H1 (cell line): ENCODE data around the gene RUNX1. TPM values are rescaled to one million over a fixed set of nuclear protein-coding genes. Genes with fewer than 3 reads are reported as not detected.

Experiments
- CTCF ChIA-PET: fragments of 300-600 bp; sonication (Branson Sonifier 250); formaldehyde crosslinking; loops from one replicate; lab custom pipeline; 2021; ENCODE audit not compliant: partially characterized antibody; lab: Charles Lee
- POLR2A ChIA-PET: fragments of 300-600 bp; sonication (Branson Sonifier 250); formaldehyde crosslinking; loops from one replicate; lab custom pipeline; 2021; ENCODE audit warnings: inconsistent platforms; ENCODE audit not compliant: partially characterized antibody; lab: Charles Lee
- DNase-seq, 2 experiments: peaks; one replicate each; pipeline versions ENCODE4 v3.0.0 to v3.0.0-alpha.2; 2010 to 2022; ENCODE audit warnings: low spot score in 2 of 2, low read depth in 1 of 2, mixed read lengths in 1 of 2
- FAIRE-seq: peaks from 2 replicates; lab custom pipeline; 2011; peaks lifted over from hg19 to GRCh38; lab: Jason Lieb, UNC
- H2AFZ ChIP-seq: 2 replicates; pipeline ENCODE4 v1.8.1; 2012; ENCODE audit warnings: low read length, inconsistent platforms
- H2AK5ac ChIP-seq: 2 replicates; pipeline ENCODE4 v1.6.1; 2013; ENCODE audit warnings: low read depth, low read length
- H2BK120ac ChIP-seq: replicated peaks from 2 replicates; pipeline ENCODE3; 2013; ENCODE audit warnings: low read depth, low read length, inconsistent platforms
- H2BK12ac ChIP-seq: 2 replicates; pipeline ENCODE4 v1.6.1; 2013; ENCODE audit warnings: low read depth, low read length
- H2BK15ac ChIP-seq: 2 replicates; pipeline ENCODE4 v1.6.1; 2013; ENCODE audit warnings: low read length
- H2BK20ac ChIP-seq: 2 replicates; pipeline ENCODE4 v1.6.1; 2013; ENCODE audit warnings: low read length
- H2BK5ac ChIP-seq: 2 replicates; pipeline ENCODE4 v1.6.1; 2013; ENCODE audit warnings: low read depth, low read length
- H3K14ac ChIP-seq: 2 replicates; pipeline ENCODE4 v1.6.1; 2013; ENCODE audit warnings: inconsistent platforms; ENCODE audit not compliant: insufficient read length
- H3K18ac ChIP-seq: 2 replicates; pipeline ENCODE4 v1.6.1; 2013; ENCODE audit warnings: low read length; ENCODE audit errors: extremely low read depth
- H3K23ac ChIP-seq: 2 replicates; pipeline ENCODE4 v1.6.1; 2013; ENCODE audit warnings: inconsistent platforms; ENCODE audit not compliant: insufficient read length
- H3K23me2 ChIP-seq: 2 replicates; pipeline ENCODE4 v1.6.1; 2013; ENCODE audit warnings: low read depth, low read length
- H3K27ac ChIP-seq: 2 replicates; pipeline ENCODE4 v1.6.1; 2011; ENCODE audit warnings: low read depth, low read length, inconsistent platforms
- H3K27me3 ChIP-seq, 4 experiments: replicated peaks in 1 of 4; 1 replicate in 1 of 4; 2 replicates in 3 of 4; pipeline versions ENCODE4 v1.6.1 to v1.8.1; 2011 to 2013; ENCODE audit warnings: low read length in 3 of 4, mild to moderate bottlenecking in 3 of 4, inconsistent platforms in 2 of 4, mixed read lengths in 2 of 4, moderate library complexity in 1 of 4; ENCODE audit not compliant: control insufficient read depth in 3 of 4, insufficient read depth in 3 of 4; ENCODE audit errors: extremely low read depth in 1 of 4
- H3K36me3 ChIP-seq, 4 experiments: 2 replicates each; pipeline versions ENCODE4 v1.6.1 to v1.8.1; 2011 to 2013; ENCODE audit warnings: mild to moderate bottlenecking in 4 of 4, low read length in 3 of 4, moderate library complexity in 2 of 4, control low read depth in 1 of 4, inconsistent platforms in 1 of 4; ENCODE audit not compliant: insufficient read depth in 4 of 4, control insufficient read depth in 2 of 4
- H3K4ac ChIP-seq: replicated peaks from 2 replicates; pipeline ENCODE3; 2013; ENCODE audit warnings: low read length, low read depth, mixed read lengths, inconsistent platforms; ENCODE audit not compliant: insufficient read length
- H3K4me1 ChIP-seq, 4 experiments: replicated peaks in 1 of 4; 1 replicate in 1 of 4; 2 replicates in 3 of 4; pipeline versions ENCODE4 v1.6.1 to v1.8.1; 2011 to 2013; ENCODE audit warnings: low read length in 3 of 4, inconsistent platforms in 2 of 4, mixed read lengths in 1 of 4; ENCODE audit not compliant: insufficient read depth in 4 of 4, control insufficient read depth in 3 of 4
- H3K4me2 ChIP-seq, 2 experiments: 2 replicates each; pipeline versions ENCODE4 v1.6.1 to v1.8.1; 2011 to 2013; ENCODE audit warnings: low read depth in 2 of 2, low read length in 2 of 2, control low read depth in 1 of 2, inconsistent platforms in 1 of 2, mild to moderate bottlenecking in 1 of 2; ENCODE audit not compliant: insufficient read depth in 1 of 2
- H3K4me3 ChIP-seq, 4 experiments: fragments of 200-600, 300-600 bp in 1 of 4; sonication (generic), shearing (Covaris generic), sonication (Bioruptor Twin) in 1 of 4; 2 replicates each; pipeline versions ENCODE4 v1.5.1 to v1.8.1; 2011 to 2016; ENCODE audit warnings: low read length in 4 of 4, low read depth in 3 of 4, control low read depth in 2 of 4, inconsistent platforms in 2 of 4, mild to moderate bottlenecking in 2 of 4, mixed read lengths in 1 of 4, moderate library complexity in 1 of 4; ENCODE audit not compliant: insufficient read depth in 2 of 4; ENCODE audit errors: extremely low read depth in 1 of 4
- H3K56ac ChIP-seq: replicated peaks from 2 replicates; pipeline ENCODE3; 2013; ENCODE audit warnings: low read depth, mild to moderate bottlenecking, mixed read lengths, low read length, inconsistent platforms; ENCODE audit not compliant: insufficient read length
- H3K79me1 ChIP-seq: 2 replicates; pipeline ENCODE4 v1.6.1; 2013; ENCODE audit warnings: low read depth, low read length, control low read depth
- H3K79me2 ChIP-seq, 2 experiments: 2 replicates each; pipeline versions ENCODE4 v1.6.1 to v1.8.1; 2012 to 2013; ENCODE audit warnings: low read length in 2 of 2, mild to moderate bottlenecking in 2 of 2, inconsistent platforms in 1 of 2; ENCODE audit not compliant: insufficient read depth in 2 of 2, control insufficient read depth in 1 of 2
- H3K9ac ChIP-seq, 4 experiments: replicated peaks in 1 of 4; 1 replicate in 1 of 4; 2 replicates in 3 of 4; pipeline versions ENCODE4 v1.6.1 to v1.8.1; 2011 to 2013; ENCODE audit warnings: low read depth in 3 of 4, low read length in 3 of 4, control low read depth in 2 of 4, mild to moderate bottlenecking in 2 of 4, moderate library complexity in 2 of 4, inconsistent platforms in 1 of 4; ENCODE audit errors: extremely low read depth in 1 of 4
- H3K9me3 ChIP-seq, 2 experiments: 2 replicates each; pipeline versions ENCODE4 v1.6.1 to v1.8.1; 2012 to 2013; ENCODE audit warnings: mild to moderate bottlenecking in 2 of 2, moderate library complexity in 2 of 2, control low read depth in 1 of 2, inconsistent platforms in 1 of 2, low read depth in 1 of 2, low read length in 1 of 2, mixed read lengths in 1 of 2; ENCODE audit not compliant: insufficient read depth in 2 of 2
- H4K20me1 ChIP-seq, 2 experiments: replicated peaks in 1 of 2; 2 replicates each; pipeline versions ENCODE3 to v1.8.1; 2011 to 2013; ENCODE audit warnings: inconsistent platforms in 2 of 2, low read length in 2 of 2, mild to moderate bottlenecking in 1 of 2; ENCODE audit not compliant: insufficient read depth in 2 of 2, control insufficient read depth in 1 of 2
- H4K5ac ChIP-seq: 2 replicates; pipeline ENCODE4 v1.6.1; 2013; ENCODE audit warnings: low read length, low read depth, mixed read lengths, inconsistent platforms; ENCODE audit not compliant: insufficient read length
- H4K8ac ChIP-seq: 2 replicates; pipeline ENCODE4 v1.8.0; 2013; ENCODE audit warnings: mild to moderate bottlenecking, moderate library complexity, low read length, inconsistent platforms; ENCODE audit not compliant: insufficient read depth; ENCODE audit errors: extremely low read depth
- H4K91ac ChIP-seq: replicated peaks from 2 replicates; pipeline ENCODE3; 2013; ENCODE audit warnings: low read length, mixed read lengths, inconsistent platforms; ENCODE audit not compliant: insufficient read length
- CHD2 ChIP-seq: IDR thresholded peaks from 2 replicates; pipeline ENCODE4 v1.6.1; 2012; ENCODE audit warnings: low read length, improper control_type of control experiment
- HDAC6 ChIP-seq: IDR thresholded peaks from one replicate; pipeline ENCODE4 v1.7.1; 2012; ENCODE audit warnings: low read depth, mild to moderate bottlenecking, inconsistent platforms, low read length, moderate library complexity
- PHF8 ChIP-seq: fragments of 200-600 bp; sonication (generic); conservative IDR thresholded peaks from 2 replicates; pipeline ENCODE4 v1.7.1; 2012; ENCODE audit warnings: low read depth, mild to moderate bottlenecking, inconsistent platforms, low read length, moderate library complexity
- WGBS, 2 experiments: shearing (Covaris generic) in 1 of 2; methylation state at CpG; one replicate each; pipeline versions ENCODE4 v1.1.6 to v1.1.7; 2013 to 2015; ENCODE audit warnings: low lambda C conversion rate in 2 of 2, mixed read lengths in 2 of 2, inconsistent platforms in 1 of 2, low coverage in 1 of 2, missing lambda C conversion rate in 1 of 2; ENCODE audit not compliant: insufficient replicate concordance in 2 of 2, insufficient coverage in 1 of 2, insufficient read length in 1 of 2; ENCODE audit errors: extremely low coverage in 1 of 2, missing lambda C conversion rate in 1 of 2; 5-methylcytosine and 5-hydroxymethylcytosine counted together
- polyA plus RNA-seq, 7 experiments: library from polyadenylated mRNA; depleted of rRNA in 3 of 7; stranded (reverse) in 5 of 7; unstranded in 2 of 7; fragments of >200 nt in 5 of 7; fragments of 200-250 nt in 2 of 7; gene quantifications; 1 replicate in 5 of 7; 2 replicates in 1 of 7; 4 replicates in 1 of 7; pipeline versions ENCODE4 v1.2.1 to v1.2.3, GENCODE V29; 2011 to 2013; ENCODE audit warnings: missing spikeins in 2 of 7, mixed read lengths in 2 of 7
- total RNA-seq: library from RNA; stranded (reverse); fragmentation: NEBNext Ultra II Directional; extraction: Animal tissue kit (Norgen Biotek cat#: 25700); gene quantifications from 2 replicates; pipeline ENCODE4 v1.2.1, GENCODE V29; 2021

The RUNX1 gene
- total and polyA plus RNA-seq, 2 of the 8 experiments (the other 6 are each of a cell fraction or from before 2014, with no cell fraction given), result 0.20 to 0.60 TPM

- Histone ChIP-seq H3K9ac (no peak overlapping the region), H2BK5ac (no peak overlapping the region), H3K56ac (no peak overlapping the region), H4K5ac (no peak overlapping the region), H3K18ac (no peak overlapping the region), H3K9me3 (no peaks in the 10 kb centered on the region), H2AK5ac (no peak overlapping the region), H3K79me1 (no peaks in the 10 kb centered on the region), H2BK15ac (no peak overlapping the region), H2BK20ac (no peak overlapping the region), H2AFZ (no peak overlapping the region), H3K23me2 (no peaks in the 10 kb centered on the region), H3K79me2 (no peaks in the 10 kb centered on the region), H4K20me1 (no peaks in the 10 kb centered on the region), H3K36me3 (no peaks in the 10 kb centered on the region), H3K4me1 (peaks cover 0 to 6% (median 0%) of the 10 kb centered on the region in 4 experiments; a peak in 1 of 7 replicates), H3K4me2 (no peak overlapping the region), H3K23ac (no peak overlapping the region), H3K27me3 (no peaks in the 10 kb centered on the region; a peak in 1 of 7 replicates), H4K8ac (no peak overlapping the region), H3K27ac (no peak overlapping the region), H4K91ac (no peak overlapping the region), H3K14ac (no peak overlapping the region), H2BK12ac (no peak overlapping the region), H2BK120ac (no peak overlapping the region), H3K4me3 (no peak overlapping the region), H3K4ac (no peak overlapping the region)
- WGBS, 2 experiments, result 86% methylated on average over 3 of the region's 3 CpGs; no CpG with 5 or more reads in 1 of the 2 experiments
- CTCF ChIA-PET, result interaction anchor here (1.4 kb wide), 1 partner anchor 12 kb away, joined by 3 read pairs; no protein-coding TSS in a partner anchor
- DNase-seq, result no peak
- POLR2A ChIA-PET, result no interaction called here
- FAIRE-seq, result no peak
- TF ChIP-seq HDAC6, result no peak
- no peak for TF ChIP-seq PHF8
- no peak for TF ChIP-seq CHD2
These were observed 9.4 kb downstream of the RUNX1 start for GRCh38 chr21:35039595-35040289.
